Neural progenitor cell (in vitro differentiated cells): Measurements from ENCODE around the gene MAML3. TPM values are rescaled to one million over a fixed set of nuclear protein-coding genes. Genes with fewer than 3 reads are reported as not detected.
A peak's percentile ranks its signal among the peaks of the same experiment; 100 is the strongest.

ENCODE experiments used
- DNase-seq: peaks from one replicate; pipeline ENCODE4 v3.0.0-alpha.2; 2016; ENCODE audit warnings: low spot score
- H2AFZ ChIP-seq: fragments of 200-600 bp; sonication (generic); replicated peaks from 2 replicates; pipeline ENCODE4 v1.6.1; 2016; ENCODE audit warnings: antibody characterized with exemption
- H3F3A ChIP-seq: fragments of 200-600 bp; sonication (generic); 2 replicates; pipeline ENCODE4 v1.6.1; 2016; ENCODE audit warnings: antibody characterized with exemption, low read depth
- H3K27ac ChIP-seq: fragments of 200-600 bp; sonication (generic); 2 replicates; pipeline ENCODE4 v1.5.1; 2016; ENCODE audit warnings: mild to moderate bottlenecking
- H3K27me3 ChIP-seq: fragments of 200-600 bp; sonication (generic); 2 replicates; pipeline ENCODE4 v1.6.1; 2016; ENCODE audit warnings: mild to moderate bottlenecking, moderate library complexity
- H3K36me3 ChIP-seq: fragments of 200-600 bp; sonication (generic); 2 replicates; pipeline ENCODE4 v1.5.1; 2016
- H3K4me1 ChIP-seq: fragments of 200-600 bp; sonication (generic); 2 replicates; pipeline ENCODE4 v1.6.1; 2016; ENCODE audit warnings: mixed run types
- H3K4me2 ChIP-seq: fragments of 200-600 bp; sonication (generic); 2 replicates; pipeline ENCODE4 v1.6.1; 2016
- H3K4me3 ChIP-seq: fragments of 200-600 bp; sonication (generic); 2 replicates; pipeline ENCODE4 v1.5.1; 2016
- H3K79me2 ChIP-seq: fragments of 200-600 bp; sonication (generic); 2 replicates; pipeline ENCODE4 v1.6.1; 2016; ENCODE audit warnings: low read depth
- H3K9ac ChIP-seq: fragments of 200-600 bp; sonication (generic); 2 replicates; pipeline ENCODE4 v1.6.1; 2016
- H3K9me3 ChIP-seq: fragments of 200-600 bp; sonication (generic); 2 replicates; pipeline ENCODE4 v1.5.1; 2016; ENCODE audit warnings: low read depth
- H4K20me1 ChIP-seq: fragments of 200-600 bp; sonication (generic); 2 replicates; pipeline ENCODE4 v1.6.1; 2016; ENCODE audit warnings: low read depth
- H3K27ac Mint-ChIP-seq: 3 replicates; pipeline ENCODE4 v1.8.0; 2021; ENCODE audit warnings: mixed read lengths
- H3K27me3 Mint-ChIP-seq: 2 replicates; pipeline ENCODE4 v1.8.0; 2022; ENCODE audit warnings: low read depth, mild to moderate bottlenecking, inconsistent platforms, moderate library complexity, mixed read lengths; ENCODE audit not compliant: insufficient read depth
- H3K36me3 Mint-ChIP-seq: 3 replicates; pipeline ENCODE4 v1.8.0; 2021; ENCODE audit warnings: mixed read lengths
- H3K4me1 Mint-ChIP-seq: 3 replicates; pipeline ENCODE4 v1.8.0; 2021; ENCODE audit warnings: mixed read lengths
- H3K4me3 Mint-ChIP-seq: 3 replicates; pipeline ENCODE4 v1.8.0; 2021; ENCODE audit warnings: mild to moderate bottlenecking, moderate library complexity, mixed read lengths
- H3K9me3 Mint-ChIP-seq: 3 replicates; pipeline ENCODE4 v1.8.0; 2020; ENCODE audit warnings: mixed read lengths
- EZH2 ChIP-seq: fragments of 200-600 bp; sonication (generic); IDR thresholded peaks from 2 replicates; pipeline ENCODE4 v1.6.1; 2017; ENCODE audit warnings: antibody characterized with exemption, mild to moderate bottlenecking, moderate library complexity
- EZH2phosphoT487 ChIP-seq: fragments of 200-600 bp; sonication (generic); IDR thresholded peaks from 2 replicates; pipeline ENCODE4 v1.6.1; 2017; ENCODE audit warnings: antibody characterized with exemption
- total RNA-seq: library from RNA; depleted of rRNA; stranded (reverse); fragments of >200 nt; gene quantifications from 2 replicates; pipeline ENCODE4 v1.2.3, GENCODE V29; 2015; ENCODE audit warnings: low replicate concordance
- TF ChIP-seq, protein P1 (sequence below): fragments of 200-600 bp; sonication (generic); IDR thresholded peaks from 2 replicates; pipeline ENCODE4 v1.5.1; 2017; ENCODE audit warnings: antibody characterized with exemption, mild to moderate bottlenecking

Gene MAML3
- total RNA-seq, 1 donor from 2014 or later = 14.4 TPM

DNA sequence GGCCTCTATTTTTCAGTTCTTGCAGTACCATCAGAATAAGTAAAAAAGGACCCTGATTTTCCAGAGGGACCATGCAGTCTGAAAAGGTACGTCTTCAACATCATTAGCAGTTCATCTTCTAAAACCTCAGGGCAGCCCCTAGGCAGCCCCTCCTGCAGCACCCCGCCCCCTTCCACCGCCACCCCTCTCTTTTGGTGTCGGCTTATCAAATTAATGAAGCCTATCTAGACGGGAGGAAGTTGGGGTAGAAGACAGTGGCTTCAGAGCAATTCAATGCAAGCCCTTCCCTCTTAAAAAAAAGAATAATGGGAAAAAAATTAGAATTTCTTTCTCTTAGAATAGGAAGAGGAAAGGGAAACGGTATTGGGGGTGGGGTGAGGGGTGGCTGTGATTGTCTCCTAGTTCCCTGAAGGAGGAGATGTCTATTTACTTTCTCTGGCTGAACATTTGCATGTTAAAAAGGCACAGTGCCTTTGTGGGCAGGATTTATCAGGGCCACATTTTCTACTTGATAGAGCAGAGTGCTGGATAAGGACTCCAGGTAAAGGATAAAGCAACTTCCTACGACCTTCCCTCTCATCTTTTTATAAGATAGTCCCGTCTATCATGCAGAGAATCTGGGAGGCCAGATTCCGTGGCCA is 329.0 kb downstream of the MAML3 start:
- H3K4me1 ChIP-seq = peaks cover 56% of the 10 kb centered on the region
- no peaks in the 10 kb centered on the region for H4K20me1 ChIP-seq
- TF ChIP-seq EZH2 (no peak), EZH2phosphoT487 (no peak)
- TF ChIP-seq, protein P1, sequence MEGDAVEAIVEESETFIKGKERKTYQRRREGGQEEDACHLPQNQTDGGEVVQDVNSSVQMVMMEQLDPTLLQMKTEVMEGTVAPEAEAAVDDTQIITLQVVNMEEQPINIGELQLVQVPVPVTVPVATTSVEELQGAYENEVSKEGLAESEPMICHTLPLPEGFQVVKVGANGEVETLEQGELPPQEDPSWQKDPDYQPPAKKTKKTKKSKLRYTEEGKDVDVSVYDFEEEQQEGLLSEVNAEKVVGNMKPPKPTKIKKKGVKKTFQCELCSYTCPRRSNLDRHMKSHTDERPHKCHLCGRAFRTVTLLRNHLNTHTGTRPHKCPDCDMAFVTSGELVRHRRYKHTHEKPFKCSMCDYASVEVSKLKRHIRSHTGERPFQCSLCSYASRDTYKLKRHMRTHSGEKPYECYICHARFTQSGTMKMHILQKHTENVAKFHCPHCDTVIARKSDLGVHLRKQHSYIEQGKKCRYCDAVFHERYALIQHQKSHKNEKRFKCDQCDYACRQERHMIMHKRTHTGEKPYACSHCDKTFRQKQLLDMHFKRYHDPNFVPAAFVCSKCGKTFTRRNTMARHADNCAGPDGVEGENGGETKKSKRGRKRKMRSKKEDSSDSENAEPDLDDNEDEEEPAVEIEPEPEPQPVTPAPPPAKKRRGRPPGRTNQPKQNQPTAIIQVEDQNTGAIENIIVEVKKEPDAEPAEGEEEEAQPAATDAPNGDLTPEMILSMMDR = no peak
- H3K79me2 ChIP-seq = no peaks in the 10 kb centered on the region
- Mint-ChIP-seq H3K4me1 (peaks cover 58% of the 10 kb centered on the region), H3K9me3 (peaks cover 11% of the 10 kb centered on the region), H3K36me3 (peaks cover 9% of the 10 kb centered on the region), H3K27me3 (peaks cover 6% of the 10 kb centered on the region), H3K4me3 (peak overlapping the region; percentile 72), H3K27ac (peak overlapping the region; percentile 97)
- peak overlapping the region; percentile 65 for H2AFZ ChIP-seq
- H3K4me3 ChIP-seq = peak overlapping the region; percentile 0
- H3K4me2 ChIP-seq = peak overlapping the region; percentile 67
- no peak overlapping the region for H3K9ac ChIP-seq
- peak; percentile 36 for DNase-seq
- H3K27ac ChIP-seq = peak overlapping the region; percentile 63
- H3K36me3 ChIP-seq = peaks cover 5% of the 10 kb centered on the region
- peaks cover 46% of the 10 kb centered on the region for H3F3A ChIP-seq
- peaks cover 4% of the 10 kb centered on the region for H3K9me3 ChIP-seq
- H3K27me3 ChIP-seq = no peaks in the 10 kb centered on the region

DNA sequence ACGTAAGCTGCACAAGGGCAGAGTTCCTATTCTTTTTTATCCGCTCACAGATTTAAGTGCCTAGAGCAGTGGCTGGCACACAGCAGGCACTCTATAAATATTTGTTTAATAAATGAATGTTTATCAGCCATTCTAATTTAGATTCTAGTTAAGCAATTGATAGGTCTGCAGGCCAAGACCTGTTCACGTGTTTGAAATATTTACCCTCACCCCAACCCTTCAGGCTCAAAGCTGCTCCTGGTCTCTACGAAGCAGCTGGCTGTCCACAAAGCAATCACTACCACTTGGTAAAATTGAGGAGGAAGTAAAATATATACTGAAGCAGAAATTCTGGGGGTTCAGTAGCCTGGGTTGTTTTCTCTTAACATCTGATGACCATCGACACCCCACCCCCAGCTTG is 330.2 kb downstream of the MAML3 start:
- Histone ChIP-seq H3K4me2 (peak overlapping the region; percentile 20), H3K4me1 (peaks cover 65% of the 10 kb centered on the region), H3K27ac (no peak overlapping the region), H3K27me3 (no peaks in the 10 kb centered on the region), H3K36me3 (peaks cover 5% of the 10 kb centered on the region), H3K79me2 (no peaks in the 10 kb centered on the region), H2AFZ (no peak overlapping the region), H4K20me1 (no peaks in the 10 kb centered on the region), H3K9me3 (peaks cover 4% of the 10 kb centered on the region), H3F3A (peaks cover 56% of the 10 kb centered on the region), H3K4me3 (no peak overlapping the region), H3K9ac (no peak overlapping the region)
- no peak overlapping the region for H3K4me3 Mint-ChIP-seq
- no peak overlapping the region for H3K27ac Mint-ChIP-seq
- TF ChIP-seq EZH2phosphoT487 (no peak), EZH2 (no peak)
- TF ChIP-seq, protein P1 = no peak
- peaks cover 9% of the 10 kb centered on the region for H3K36me3 Mint-ChIP-seq
- DNase-seq = no peak
- H3K9me3 Mint-ChIP-seq = peaks cover 11% of the 10 kb centered on the region
- H3K27me3 Mint-ChIP-seq = peaks cover 6% of the 10 kb centered on the region
- H3K4me1 Mint-ChIP-seq = peaks cover 63% of the 10 kb centered on the region

DNA sequence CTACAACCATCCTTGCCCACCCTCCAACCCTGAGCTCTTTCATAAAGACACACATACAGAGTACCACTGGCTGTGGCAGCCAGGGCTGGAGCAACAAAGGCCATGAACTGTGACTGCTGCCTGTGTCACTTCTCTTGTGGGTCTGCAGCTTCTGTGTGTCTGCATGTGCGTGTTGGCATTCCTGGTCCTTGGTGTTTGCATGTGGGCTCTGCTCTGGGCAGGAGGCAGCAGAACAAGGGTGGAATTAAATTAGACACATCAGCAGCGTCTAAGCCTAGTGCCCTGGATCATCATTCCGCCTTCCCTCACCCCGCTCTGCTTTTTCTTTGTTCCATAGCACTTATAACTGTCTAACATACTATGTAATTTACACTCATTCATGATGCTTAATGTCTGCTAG is 330.6 kb downstream of the MAML3 start:
- no peak overlapping the region for H3K4me3 Mint-ChIP-seq
- Histone ChIP-seq H2AFZ (no peak overlapping the region), H3K27ac (peak overlapping the region; percentile 18), H3K4me1 (peaks cover 67% of the 10 kb centered on the region), H3K4me2 (peak overlapping the region; percentile 20), H3K4me3 (no peak overlapping the region), H4K20me1 (no peaks in the 10 kb centered on the region), H3K36me3 (peaks cover 5% of the 10 kb centered on the region), H3K9ac (no peak overlapping the region), H3F3A (peaks cover 56% of the 10 kb centered on the region), H3K27me3 (no peaks in the 10 kb centered on the region), H3K79me2 (no peaks in the 10 kb centered on the region), H3K9me3 (peaks cover 4% of the 10 kb centered on the region)
- H3K4me1 Mint-ChIP-seq = peaks cover 65% of the 10 kb centered on the region
- TF ChIP-seq EZH2phosphoT487 = no peak
- no peak for TF ChIP-seq EZH2
- TF ChIP-seq, protein P1 = no peak
- no peak for DNase-seq
- peaks cover 11% of the 10 kb centered on the region for H3K9me3 Mint-ChIP-seq
- H3K27me3 Mint-ChIP-seq = peaks cover 6% of the 10 kb centered on the region
- peak overlapping the region; percentile 31 for H3K27ac Mint-ChIP-seq
- H3K36me3 Mint-ChIP-seq = peaks cover 9% of the 10 kb centered on the region
